ENCODE results near the gene NUDT3.

The NUDT3 gene

GRCh38 chr6:34323300-34323699 is 69.2 kb downstream of the NUDT3 start:
- no peak for TF ChIP-seq RAD21 (IDR thresholded peaks at IDR 0.05; ENCODE audit: low read depth)
- no peak for TF ChIP-seq MAX (IDR thresholded peaks at IDR 0.05)
- no peak for TF ChIP-seq FOXM1 (IDR thresholded peaks at IDR 0.05; ENCODE audit: borderline replicate concordance, low read depth)
- no peak for TF ChIP-seq EGR1 (IDR thresholded peaks at IDR 0.05)
- no peak for TF ChIP-seq NFIC (IDR thresholded peaks at IDR 0.05)
- no peak for TF ChIP-seq EP300 (IDR thresholded peaks at IDR 0.05; ENCODE audit: borderline replicate concordance)
- TF ChIP-seq USF1 (IDR thresholded peaks at IDR 0.05) = no peak
- TF ChIP-seq CREB1 (IDR thresholded peaks at IDR 0.05; ENCODE audit: low read depth) = no peak

GRCh38 chr6:34322732-34323131 is 69.7 kb downstream of the NUDT3 start:
- TF ChIP-seq TAF1 (IDR thresholded peaks at IDR 0.05; ENCODE audit: low read depth) = no peak
- TF ChIP-seq FOXM1 (IDR thresholded peaks at IDR 0.05; ENCODE audit: borderline replicate concordance, low read depth) = no peak
- TF ChIP-seq USF1 (IDR thresholded peaks at IDR 0.05) = no peak
- TF ChIP-seq TEAD4 (IDR thresholded peaks at IDR 0.05) = no peak
- TF ChIP-seq EP300 (IDR thresholded peaks at IDR 0.05; ENCODE audit: borderline replicate concordance) = no peak
- no peak for TF ChIP-seq YY1 (IDR thresholded peaks at IDR 0.05; ENCODE audit: low read depth)
- TF ChIP-seq CEBPB (IDR thresholded peaks at IDR 0.05) = no peak
- TF ChIP-seq TCF12 (IDR thresholded peaks at IDR 0.05; ENCODE audit: low read depth) = no peak
- TF ChIP-seq CREB1 (IDR thresholded peaks at IDR 0.05; ENCODE audit: low read depth) = no peak
- no peak for TF ChIP-seq EGR1 (IDR thresholded peaks at IDR 0.05)
- no peak for TF ChIP-seq REST (IDR thresholded peaks at IDR 0.05; ENCODE audit: low read depth)
- no peak for TF ChIP-seq RAD21 (IDR thresholded peaks at IDR 0.05; ENCODE audit: low read depth)

- TF ChIP-seq ZBTB7A (IDR thresholded peaks at IDR 0.05; ENCODE audit: low read depth) = no peak
- TF ChIP-seq TEAD4 (IDR thresholded peaks at IDR 0.05) = no peak
- no peak for TF ChIP-seq MAX (IDR thresholded peaks at IDR 0.05)
- no peak for TF ChIP-seq TCF12 (IDR thresholded peaks at IDR 0.05; ENCODE audit: low read depth)
- TF ChIP-seq NFIC (IDR thresholded peaks at IDR 0.05) = no peak
- no peak for TF ChIP-seq EGR1 (IDR thresholded peaks at IDR 0.05)
- TF ChIP-seq CREB1 (IDR thresholded peaks at IDR 0.05; ENCODE audit: low read depth) = no peak
- TF ChIP-seq REST (IDR thresholded peaks at IDR 0.05; ENCODE audit: low read depth) = no peak
- TF ChIP-seq RAD21 (IDR thresholded peaks at IDR 0.05; ENCODE audit: low read depth) = no peak
- no peak for TF ChIP-seq CEBPB (IDR thresholded peaks at IDR 0.05)
- no peak for TF ChIP-seq YY1 (IDR thresholded peaks at IDR 0.05; ENCODE audit: low read depth)
- TF ChIP-seq EP300 (IDR thresholded peaks at IDR 0.05; ENCODE audit: borderline replicate concordance) = no peak
- no peak for TF ChIP-seq USF1 (IDR thresholded peaks at IDR 0.05)
- no peak for TF ChIP-seq TAF1 (IDR thresholded peaks at IDR 0.05; ENCODE audit: low read depth)
- TF ChIP-seq FOXM1 (IDR thresholded peaks at IDR 0.05; ENCODE audit: borderline replicate concordance, low read depth) = no peak
Observed at GRCh38 chr6:34321821-34322220, 70.6 kb downstream of the NUDT3 start.

- TF ChIP-seq EP300 (IDR thresholded peaks at IDR 0.05; ENCODE audit: borderline replicate concordance) (peak; percentile 62; the same call in 1 of the 2 replicates), EGR1 (IDR thresholded peaks at IDR 0.05) (no peak), TEAD4 (IDR thresholded peaks at IDR 0.05) (peak; percentile 68), REST (IDR thresholded peaks at IDR 0.05; ENCODE audit: low read depth) (no peak), MAX (IDR thresholded peaks at IDR 0.05) (peak; percentile 94), FOXM1 (IDR thresholded peaks at IDR 0.05; ENCODE audit: borderline replicate concordance, low read depth) (peak; percentile 48; the same call in 1 of the 2 replicates), YY1 (IDR thresholded peaks at IDR 0.05; ENCODE audit: low read depth) (peak; percentile 27; the same call in 1 of the 2 replicates), ZBTB7A (IDR thresholded peaks at IDR 0.05; ENCODE audit: low read depth) (no peak), TCF12 (IDR thresholded peaks at IDR 0.05; ENCODE audit: low read depth) (peak; percentile 73), USF1 (IDR thresholded peaks at IDR 0.05) (peak; percentile 76)
Observed at GRCh38 chr6:34319471-34319885, 73.0 kb downstream of the NUDT3 start.
